ENCODE data around the gene CAMK2G.

Gene CAMK2G

DNA sequence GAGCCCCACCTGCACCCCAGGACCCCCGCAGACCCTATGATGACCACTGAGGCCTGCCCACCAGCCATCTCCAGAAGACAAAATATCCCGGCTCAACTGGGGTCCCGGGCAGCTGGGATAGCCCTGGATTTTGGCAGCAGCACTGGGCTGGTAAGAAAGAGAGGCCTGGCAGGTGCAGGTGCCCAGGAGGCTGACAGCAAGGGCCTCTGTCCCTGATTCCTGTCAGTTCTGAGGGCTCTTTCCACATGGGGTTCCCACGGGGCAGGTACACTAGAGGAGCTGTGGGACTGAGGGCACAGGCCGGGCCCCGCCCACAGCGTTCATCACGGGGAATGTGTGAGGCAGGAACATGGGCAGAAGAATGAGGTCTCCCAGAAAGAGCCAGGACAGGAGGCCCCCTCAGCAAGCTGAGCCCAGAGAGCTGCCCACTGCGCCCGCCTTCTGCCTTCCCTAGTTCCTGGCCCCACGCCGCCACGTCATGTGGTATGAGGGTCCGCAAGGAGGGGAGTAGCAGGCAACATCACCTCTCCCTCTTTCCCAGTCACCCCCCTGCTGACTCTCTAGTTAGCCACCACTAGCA, 50.1 kb downstream of the CAMK2G start:
- no peak overlapping the region for H3K4me3 ChIP-seq (ENCODE audit: low read depth, low read length)
- DNase-seq (ENCODE audit: low read depth): no peak

DNA sequence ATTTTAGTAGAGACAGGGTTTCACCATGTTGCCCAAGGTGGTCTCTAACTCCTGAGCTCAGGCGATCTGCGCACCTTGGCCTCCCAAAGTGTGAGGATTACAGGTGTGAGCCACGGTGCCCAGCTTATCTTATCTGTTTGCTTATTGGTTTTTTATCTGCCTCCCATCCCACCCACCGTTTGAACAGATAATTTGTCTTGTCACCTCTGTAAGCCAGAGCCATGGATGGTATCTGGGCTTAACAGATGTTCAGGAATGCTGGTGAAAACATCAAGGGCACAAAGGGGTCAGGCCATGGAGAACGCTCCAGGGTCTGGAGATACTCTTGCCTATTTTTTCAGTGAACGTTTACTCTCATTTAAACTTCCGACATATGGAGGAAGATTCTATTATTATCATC, 51.0 kb downstream of the CAMK2G start:
- DNase-seq (ENCODE audit: low read depth): no peak

DNA sequence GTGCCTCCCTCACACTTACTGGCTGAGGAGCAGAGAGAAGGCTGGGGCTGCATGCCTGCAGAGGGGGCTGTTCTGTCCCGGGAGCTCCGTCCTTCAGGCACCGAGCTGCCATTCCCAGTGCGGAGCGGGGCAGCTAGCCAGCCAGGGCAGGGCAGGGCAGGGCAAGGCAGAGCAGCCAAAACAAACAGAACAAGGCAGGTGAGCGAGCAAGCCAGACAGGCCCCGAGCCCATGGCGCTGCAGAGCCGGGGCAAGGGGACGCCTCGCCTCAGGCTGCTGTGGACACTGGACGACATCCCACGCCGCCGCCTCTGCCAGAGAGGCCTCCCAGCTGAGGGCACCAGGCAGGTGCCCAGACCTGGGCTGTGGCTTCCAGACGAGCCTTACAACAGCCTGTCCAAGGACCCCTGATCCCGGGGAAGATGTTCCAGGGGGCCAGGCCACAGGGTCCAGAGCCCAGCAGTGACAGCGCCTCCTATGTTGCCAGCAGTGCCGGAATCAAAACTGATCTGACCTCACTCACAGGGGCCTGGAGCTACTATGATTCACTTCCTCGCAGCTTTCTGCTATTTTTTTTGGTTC, 54.8 kb downstream of the CAMK2G start:
- no peak overlapping the region for H3K4me3 ChIP-seq (ENCODE audit: low read depth, low read length)
- no peak for DNase-seq (ENCODE audit: low read depth)

More for the DNA sequence above, 51.0 kb downstream of the CAMK2G start:
- H3K4me3 ChIP-seq (ENCODE audit: low read depth, low read length): no peak overlapping the region

DNA sequence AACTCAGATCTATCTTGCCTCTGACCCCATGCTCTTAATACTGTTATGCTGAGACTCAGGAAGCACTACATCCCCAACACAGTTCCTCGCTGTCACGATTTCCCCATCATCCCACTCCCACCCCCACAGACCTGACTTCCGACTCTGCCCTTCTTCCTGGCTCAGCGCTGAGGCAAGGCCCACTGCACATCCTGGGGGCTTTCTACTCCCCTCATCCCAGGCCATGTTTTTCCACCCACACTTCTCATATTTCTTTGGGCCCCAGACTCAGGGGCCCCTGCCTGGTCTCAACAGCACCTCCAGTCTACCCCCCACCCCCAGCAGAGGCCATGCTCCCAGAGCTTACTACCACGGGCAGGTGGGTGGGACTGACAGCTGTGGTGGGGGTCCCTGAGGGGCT, 55.3 kb downstream of the CAMK2G start:
- no peak overlapping the region for H3K4me3 ChIP-seq (ENCODE audit: low read depth, low read length)
- no peak for DNase-seq (ENCODE audit: low read depth)

DNA sequence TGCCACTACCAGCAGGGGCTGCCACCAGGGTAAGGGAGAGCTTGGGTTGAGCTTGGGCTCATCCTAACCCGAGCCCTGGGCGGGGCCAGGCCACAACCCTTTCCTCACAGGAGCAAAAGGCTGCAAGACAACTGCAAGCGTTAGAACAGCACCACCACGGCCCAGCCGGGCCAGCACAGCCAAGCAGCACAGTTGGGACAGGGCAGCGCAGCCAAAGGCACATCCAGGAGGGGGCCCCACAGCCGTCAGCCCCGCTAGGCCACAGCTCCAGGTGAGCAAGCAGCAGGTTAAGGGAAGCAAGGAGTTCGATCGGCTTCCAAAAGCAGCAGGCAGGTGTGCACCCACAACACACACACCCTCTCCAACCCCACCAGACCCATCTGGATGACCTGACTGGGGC, 56.0 kb downstream of the CAMK2G start:
- H3K4me3 ChIP-seq (ENCODE audit: low read depth, low read length): no peak overlapping the region
- DNase-seq (ENCODE audit: low read depth): no peak

DNA sequence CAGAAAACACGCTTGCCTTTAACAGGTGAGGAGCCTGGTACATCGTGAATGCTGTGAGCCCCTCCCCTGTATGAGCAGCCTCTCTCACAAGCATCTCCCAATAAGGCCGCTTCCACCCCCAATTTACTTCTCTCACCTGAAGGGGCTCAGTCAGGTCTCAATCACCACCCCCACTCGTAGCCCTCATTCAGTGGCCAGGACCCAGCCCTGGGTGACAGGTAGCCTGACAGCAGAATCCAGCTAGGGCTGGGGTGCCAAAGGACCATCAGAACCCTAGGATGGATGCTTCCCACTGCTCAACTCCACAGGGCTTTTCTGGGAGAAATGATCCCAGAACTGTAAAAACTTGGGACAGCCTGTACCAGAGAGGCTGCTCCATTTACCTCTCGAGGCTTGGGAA, 56.5 kb downstream of the CAMK2G start:
- DNase-seq (ENCODE audit: low read depth): no peak
- H3K4me3 ChIP-seq (ENCODE audit: low read depth, low read length): no peak overlapping the region

DNA sequence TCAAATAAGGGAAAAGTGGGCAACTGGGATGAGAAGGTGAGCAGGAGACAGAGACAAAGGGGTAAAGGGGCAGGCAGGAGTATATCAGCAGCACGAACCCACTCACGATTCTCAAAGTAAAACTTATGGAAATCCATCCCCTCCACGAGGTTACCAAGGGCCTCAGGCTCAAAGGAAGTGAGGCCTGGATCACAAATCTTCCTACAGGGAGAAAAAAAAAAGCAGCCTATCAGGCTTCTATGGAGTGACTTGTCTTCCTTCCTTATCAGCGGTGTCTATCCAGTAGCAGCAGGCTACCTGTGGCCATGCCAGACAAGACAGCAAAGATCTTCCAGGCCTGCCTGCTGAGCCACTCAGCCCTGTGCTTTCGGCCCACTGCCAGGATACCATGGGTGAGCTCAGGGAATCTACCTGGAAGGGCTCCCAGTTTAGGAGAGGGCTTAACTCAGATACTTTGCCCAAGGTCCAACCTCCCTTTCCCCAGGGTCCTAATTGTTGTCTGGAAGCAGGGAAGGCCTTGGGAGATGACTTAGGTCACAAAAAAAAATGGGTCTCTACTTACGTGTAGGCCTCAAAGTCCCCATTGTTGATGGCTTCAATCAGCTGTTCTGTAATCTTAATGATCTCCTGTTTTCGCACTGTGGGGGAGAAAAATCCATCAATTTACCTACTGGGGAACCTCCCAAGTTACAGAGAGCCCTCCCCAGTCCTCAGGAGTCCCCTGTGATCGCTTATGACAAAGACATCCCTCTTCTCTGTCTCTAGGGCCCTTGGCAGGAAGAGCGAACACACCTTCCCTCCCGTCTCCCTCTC, 57.2 kb downstream of the CAMK2G start:
- DNase-seq (ENCODE audit: low read depth): no peak
- no peak overlapping the region for H3K4me3 ChIP-seq (ENCODE audit: low read depth, low read length)

DNA sequence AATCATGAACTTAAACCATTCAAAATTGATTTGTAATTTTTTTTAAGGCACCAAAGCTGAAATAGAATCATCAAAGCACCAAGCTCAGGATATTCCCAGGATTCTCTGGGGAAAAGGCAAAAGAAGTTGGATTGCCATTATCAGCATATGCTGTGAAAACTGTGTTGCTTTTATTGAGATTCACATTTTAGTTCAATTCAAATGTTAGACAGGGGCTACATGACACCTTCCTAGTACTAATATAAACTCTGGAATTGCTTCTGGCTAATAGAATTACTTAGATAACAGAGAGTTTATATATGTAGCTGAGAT, 58.7 kb downstream of the CAMK2G start:
- DNase-seq (ENCODE audit: low read depth): no peak

DNA sequence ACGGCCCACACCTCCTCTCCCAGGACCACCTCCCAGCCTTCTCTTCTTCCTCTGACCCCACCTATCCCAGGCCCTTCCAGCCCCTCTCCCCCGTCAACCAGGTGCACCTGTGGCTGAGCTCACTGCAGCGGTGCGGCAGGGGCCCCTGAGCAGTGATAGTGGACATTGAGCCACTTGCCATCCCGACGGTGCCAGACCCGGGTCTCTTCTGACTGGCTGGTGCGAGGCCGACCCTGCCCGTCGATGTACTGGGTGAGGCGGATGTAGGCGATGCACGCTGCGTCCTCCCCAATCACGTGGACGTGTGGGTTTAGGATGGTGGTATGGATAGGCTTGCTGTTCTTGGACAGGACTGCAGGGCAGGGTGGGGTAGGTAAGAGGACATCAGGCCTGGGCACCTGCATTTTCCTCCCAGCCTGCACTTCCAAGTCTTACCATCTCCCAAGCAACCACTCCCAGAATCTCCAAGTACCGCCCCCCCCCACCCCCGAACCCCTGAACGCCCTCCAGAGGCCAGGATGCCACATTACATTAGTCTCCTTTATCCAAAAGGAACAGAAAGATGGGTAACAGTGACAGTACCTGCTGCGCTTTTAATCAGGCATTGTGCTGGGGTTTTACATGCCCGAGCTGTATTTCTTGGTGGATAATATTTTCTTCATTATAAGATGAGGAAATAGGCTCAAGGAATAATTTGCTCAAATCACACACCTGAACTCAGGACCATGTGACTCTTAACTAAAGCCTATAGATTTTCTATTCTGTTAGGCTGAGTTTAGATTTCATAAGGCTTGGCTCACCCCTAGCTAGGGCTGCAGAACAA, 59.2 kb downstream of the CAMK2G start:
- no peak overlapping the region for H3K4me3 ChIP-seq (ENCODE audit: low read depth, low read length)
- no peak for DNase-seq (ENCODE audit: low read depth)

More for the DNA sequence above, 58.7 kb downstream of the CAMK2G start:
- no peak overlapping the region for H3K4me3 ChIP-seq (ENCODE audit: low read depth, low read length)

DNA sequence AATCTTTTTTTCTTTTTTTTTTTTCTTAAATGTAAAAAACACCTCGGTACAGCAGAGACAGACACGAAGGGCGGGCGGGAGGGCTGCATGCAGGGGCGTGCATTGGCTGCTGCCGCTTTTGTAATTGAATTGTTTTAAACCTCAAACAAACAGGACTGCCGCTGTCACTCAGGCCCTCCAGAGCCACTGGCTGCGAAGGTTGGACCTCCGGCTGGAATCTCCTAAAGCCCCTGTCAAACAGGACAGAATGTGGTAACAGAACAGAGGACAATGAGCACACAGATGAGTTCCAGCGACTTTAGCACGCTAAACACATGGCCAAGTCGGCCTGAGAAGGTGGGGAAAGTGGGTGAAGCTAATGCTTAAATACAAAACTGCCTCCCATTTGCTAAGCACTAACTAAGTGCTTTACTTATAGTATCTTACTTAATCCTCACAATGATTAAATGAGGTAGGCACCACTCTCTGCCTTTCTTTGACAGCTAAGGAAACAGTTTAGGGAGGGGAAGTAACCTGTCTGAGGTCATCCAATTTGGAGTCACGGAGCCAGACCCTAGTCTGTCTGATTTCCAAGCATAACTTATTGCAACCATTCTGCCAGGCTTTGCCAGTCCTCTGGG, 60.0 kb downstream of the CAMK2G start:
- no peak for DNase-seq (ENCODE audit: low read depth)
- H3K4me3 ChIP-seq (ENCODE audit: low read depth, low read length): no peak overlapping the region

DNA sequence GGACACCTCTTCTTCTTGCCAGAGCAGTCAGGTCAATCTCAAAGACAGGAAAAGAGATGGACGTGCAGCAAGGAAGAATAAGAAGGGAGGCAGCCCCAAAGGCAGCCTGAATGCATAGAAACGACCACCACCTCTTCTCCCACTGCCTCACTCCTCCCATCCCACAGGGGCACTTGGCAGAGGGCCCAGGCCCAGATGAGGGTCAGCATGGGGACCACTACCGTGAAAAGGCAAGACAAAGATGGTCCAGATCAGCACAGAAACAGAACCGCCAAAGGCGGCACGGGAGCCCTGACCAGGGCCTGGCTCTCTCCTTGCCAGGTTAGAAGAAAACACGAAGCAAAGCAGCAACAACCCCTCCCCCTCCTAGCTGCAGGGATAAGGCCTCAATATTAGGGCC, 61.0 kb downstream of the CAMK2G start:
- no peak for DNase-seq (ENCODE audit: low read depth)
- no peak overlapping the region for H3K4me3 ChIP-seq (ENCODE audit: low read depth, low read length)

DNA sequence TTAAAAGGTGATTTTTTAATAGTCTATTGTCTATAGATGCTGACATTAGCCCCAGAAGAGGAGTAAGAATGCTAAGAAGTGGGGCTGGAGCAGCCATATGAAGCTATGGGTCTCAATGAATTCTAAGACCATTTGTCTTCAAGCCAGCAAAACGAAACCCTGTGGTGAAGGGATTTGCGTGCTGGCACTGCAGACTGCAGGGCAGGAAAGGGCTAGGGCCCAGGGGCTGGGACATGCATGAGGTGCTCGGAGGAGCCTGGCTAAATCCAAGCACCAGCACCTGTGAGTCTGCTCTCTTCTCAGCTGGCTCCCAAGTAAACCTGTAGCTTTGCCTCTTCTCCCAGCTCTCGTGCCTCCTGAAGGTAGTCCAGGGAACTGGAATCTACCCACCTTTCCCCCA, 61.7 kb downstream of the CAMK2G start:
- no peak overlapping the region for H3K4me3 ChIP-seq (ENCODE audit: low read depth, low read length)
- no peak for DNase-seq (ENCODE audit: low read depth)

DNA sequence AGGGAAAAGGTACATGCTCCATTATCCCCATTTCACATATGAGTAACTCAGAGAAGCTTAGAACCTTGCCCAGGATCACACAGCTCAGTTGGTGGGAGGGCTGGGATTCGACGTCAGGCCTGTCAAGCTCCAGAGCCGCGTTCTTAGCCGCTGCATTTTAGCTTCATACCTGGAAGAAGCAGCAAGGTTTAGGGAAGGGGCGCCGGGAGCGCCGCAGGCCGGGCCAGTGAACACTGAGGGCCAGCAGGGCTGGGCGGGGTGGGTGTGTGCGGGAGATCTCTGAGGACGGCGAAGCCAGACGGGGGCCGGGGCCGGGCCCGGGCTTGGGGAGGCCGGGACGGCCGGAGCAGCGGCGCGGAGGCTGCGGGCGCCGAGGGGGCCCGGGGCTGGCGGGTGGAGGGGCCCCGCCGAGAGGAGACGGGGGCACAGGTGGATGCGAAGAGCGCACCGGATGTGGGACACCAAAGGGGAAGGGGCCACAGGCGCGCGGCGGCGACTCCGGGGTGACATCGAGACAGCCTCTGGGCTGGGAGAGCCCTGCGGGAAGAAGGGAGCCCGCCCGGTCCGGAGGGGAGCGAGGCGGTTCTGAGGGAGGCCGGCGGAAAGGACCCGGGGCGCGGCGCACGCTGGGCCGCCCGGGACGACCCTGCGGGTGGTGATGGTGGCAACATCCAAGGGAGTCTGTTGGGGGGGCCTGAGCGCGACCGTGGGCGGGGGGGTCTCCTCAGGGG, 63.5 kb downstream of the CAMK2G start:
- H3K4me3 ChIP-seq (ENCODE audit: low read depth, low read length): peak overlapping the region; percentile 86
- no peak for DNase-seq (ENCODE audit: low read depth)

DNA sequence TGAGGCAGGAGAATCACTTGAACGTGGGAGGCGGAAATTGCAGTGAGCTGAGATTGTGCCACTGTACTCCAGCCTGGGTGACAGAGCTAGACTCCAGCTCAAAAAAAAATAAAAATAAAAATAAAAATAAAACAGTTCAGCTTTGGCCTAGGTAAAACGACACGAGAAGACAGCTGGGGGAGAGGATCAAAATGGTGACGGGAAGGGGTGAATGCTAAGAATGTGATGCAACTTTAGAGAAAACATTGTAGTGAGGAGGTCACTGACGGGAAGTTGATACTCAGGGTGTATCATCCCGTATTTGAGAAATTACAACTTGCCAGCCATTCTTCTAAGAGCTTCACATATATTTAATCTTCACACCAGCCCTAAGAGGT, 64.0 kb downstream of the CAMK2G start:
- no peak for DNase-seq (ENCODE audit: low read depth)

DNA sequence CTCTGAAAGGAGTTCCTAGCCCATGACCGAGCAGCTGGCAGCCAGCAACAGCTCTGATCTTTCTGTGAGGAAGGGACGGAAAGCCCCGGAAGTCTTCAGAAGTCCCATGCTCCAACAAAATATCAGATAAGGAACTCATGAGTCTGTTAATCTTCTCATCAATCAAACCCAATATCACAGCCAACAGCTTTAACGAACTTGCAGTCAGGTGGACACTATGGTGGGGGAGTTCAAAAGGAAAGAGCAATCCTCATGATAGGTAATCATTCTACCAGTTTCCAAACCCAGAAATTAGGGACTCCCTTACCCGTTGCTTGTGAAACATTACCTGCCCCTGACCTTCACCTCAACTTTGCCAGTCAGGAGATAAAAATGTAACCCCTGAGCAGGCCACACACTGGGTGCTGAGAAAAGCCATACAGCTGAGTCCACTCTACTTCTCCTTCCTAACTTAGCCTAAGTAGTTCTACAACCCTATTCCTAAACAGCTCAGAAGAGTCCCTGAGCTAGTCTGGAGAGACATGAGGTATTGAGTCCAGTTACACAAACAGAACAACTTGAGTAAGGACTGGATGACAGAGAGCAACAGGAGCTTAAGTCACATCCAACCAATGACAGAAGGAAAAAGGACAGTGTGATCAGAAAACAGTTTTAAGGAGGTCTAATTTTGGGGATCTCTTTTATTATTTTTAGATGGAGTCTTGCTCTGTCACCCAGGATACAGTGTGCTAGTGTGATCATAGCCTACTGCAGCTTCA, 65.1 kb downstream of the CAMK2G start:
- H3K4me3 ChIP-seq (ENCODE audit: low read depth, low read length): no peak overlapping the region
- no peak for DNase-seq (ENCODE audit: low read depth)

More for the DNA sequence above, 64.0 kb downstream of the CAMK2G start:
- H3K4me3 ChIP-seq (ENCODE audit: low read depth, low read length): peak overlapping the region; percentile 86

DNA sequence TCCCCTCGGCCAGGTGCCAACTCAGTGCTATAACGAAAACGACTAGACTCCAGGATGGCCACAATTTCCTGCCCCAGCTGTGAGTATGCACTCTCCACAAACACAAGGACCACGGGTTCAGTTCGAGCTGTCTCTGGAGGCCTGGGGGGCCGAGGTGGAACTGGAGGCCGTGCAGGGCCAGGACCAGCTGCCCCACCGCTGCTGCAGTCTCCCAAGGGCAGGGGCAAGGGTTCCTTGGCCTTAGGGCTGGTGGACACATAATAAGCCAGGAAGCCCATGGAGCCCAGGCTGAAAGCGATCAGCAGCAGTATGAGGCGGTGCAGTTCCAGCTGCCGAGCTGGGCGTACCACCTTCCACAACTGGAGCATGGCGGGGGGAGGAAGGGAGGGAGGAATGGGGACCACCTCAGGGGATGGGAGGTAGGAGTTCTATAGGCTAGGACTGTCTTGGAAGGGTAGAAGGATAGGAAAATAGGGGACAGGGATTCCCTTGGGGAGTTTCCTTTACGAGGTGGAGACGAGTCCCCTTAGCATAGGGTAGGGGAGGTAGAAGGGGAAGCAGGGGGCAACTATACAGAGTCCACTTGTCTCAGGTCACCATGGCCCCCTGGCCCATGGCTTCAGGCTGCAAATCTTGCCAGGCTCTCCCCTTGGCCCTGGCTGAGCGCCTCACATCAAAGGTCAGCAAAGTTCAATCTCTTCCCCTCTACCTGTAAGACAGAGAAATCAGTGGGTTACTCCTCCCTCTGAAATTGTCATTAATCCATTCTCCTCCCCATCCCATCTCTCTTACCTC, 66.1 kb downstream of the CAMK2G start:
- no peak for DNase-seq (ENCODE audit: low read depth)
- no peak overlapping the region for H3K4me3 ChIP-seq (ENCODE audit: low read depth, low read length)

DNA sequence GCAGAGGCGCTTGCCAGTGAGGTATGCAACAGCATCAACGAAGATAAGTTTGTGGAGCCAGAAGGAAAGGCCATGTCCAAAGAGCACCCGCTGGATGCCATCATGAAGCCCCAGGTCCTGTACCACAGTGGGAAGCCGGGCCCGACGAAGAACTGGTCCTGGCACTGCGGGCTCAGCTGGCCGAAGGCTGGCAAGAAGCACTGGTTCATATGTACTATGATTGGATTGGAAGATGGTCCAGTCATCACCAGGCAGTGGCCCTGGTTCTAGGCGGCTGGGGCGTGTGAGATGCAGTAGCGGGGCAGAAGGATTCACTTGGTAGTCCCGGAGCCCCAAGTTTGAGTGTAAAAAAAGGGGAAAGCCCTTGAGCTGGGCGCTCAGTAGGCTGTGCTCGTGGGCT, 66.9 kb downstream of the CAMK2G start:
- no peak for DNase-seq (ENCODE audit: low read depth)
- H3K4me3 ChIP-seq (ENCODE audit: low read depth, low read length): no peak overlapping the region

Data from skeletal muscle cell (primary cell).